GM12801 (cell line): ENCODE results near the gene GAL3ST2.

Source experiments
- CTCF ChIP-seq: IDR thresholded peaks from one replicate; pipeline ENCODE4 v1.5.1; 2011; ENCODE audit warnings: control low read depth; ENCODE audit not compliant: insufficient read length; ENCODE audit errors: extremely low read depth

The GAL3ST2 gene

GRCh38 chr2:241743620-241744019 lies 33.0 kb upstream of the GAL3ST2 start:
- TF ChIP-seq CTCF = no peak

- no peak for TF ChIP-seq CTCF
Measured at GRCh38 chr2:241744028-241744754, 32.4 kb upstream of the GAL3ST2 start.

- no peak for TF ChIP-seq CTCF
Measured at GRCh38 chr2:241745276-241745675, 31.3 kb upstream of the GAL3ST2 start.

GRCh38 chr2:241746084-241746483 lies 30.5 kb upstream of the GAL3ST2 start:
- TF ChIP-seq CTCF = no peak

- no peak for TF ChIP-seq CTCF
Measured at GRCh38 chr2:241748468-241749256, 28.0 kb upstream of the GAL3ST2 start.

- TF ChIP-seq CTCF = no peak
Measured at GRCh38 chr2:241750076-241750840, 26.4 kb upstream of the GAL3ST2 start.

GRCh38 chr2:241751152-241751551 lies 25.5 kb upstream of the GAL3ST2 start:
- TF ChIP-seq CTCF = no peak
